ENCODE measurements around the gene ANK3. TPM values are rescaled to one million over a fixed set of nuclear protein-coding genes. Genes with fewer than 3 reads are reported as not detected.

The ANK3 gene
- total and polyA plus RNA-seq, 2 experiments from 2014 or later = 46.5 to 85.2 TPM

DNA sequence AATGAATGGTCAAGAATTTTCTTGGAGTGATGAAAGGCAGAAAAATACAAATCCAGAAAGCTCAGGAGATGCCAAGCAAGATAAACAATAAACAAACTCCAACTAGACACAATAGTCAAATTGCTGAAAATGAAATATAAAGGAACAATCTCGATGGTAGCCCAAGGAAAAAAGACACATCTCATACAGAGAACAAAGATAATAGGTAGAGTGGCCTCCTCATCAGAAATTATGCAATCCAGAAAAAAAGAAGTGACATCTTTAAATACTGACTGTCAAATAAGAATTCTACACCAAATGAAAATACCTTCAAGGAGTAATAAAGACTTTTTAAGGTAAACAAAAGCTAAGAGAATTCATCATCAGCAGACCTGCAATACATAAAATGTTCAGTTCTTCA, 150.4 kb downstream of the ANK3 start:
- Histone ChIP-seq H3K4me1 (ENCODE audit: insufficient read depth) (no peaks in the 10 kb centered on the region; the same call in 1 of the 2 replicates), H4K20me1 (replicated peaks; ENCODE audit: insufficient read depth) (no peaks in the 10 kb centered on the region), H3K27ac (ENCODE audit: low read depth) (0 out of 2 replicates have a peak overlapping the region, but pooled peaks have one; percentile 63), H2AFZ (no peak overlapping the region), H3K9me2 (ENCODE audit: insufficient read depth) (0 out of 2 replicates have a peak, but pooled peaks cover 2% of the 10 kb centered on the region), H3F3A (replicated peaks; ENCODE audit: low read depth) (no peaks in the 10 kb centered on the region; the same call in 1 of the 2 replicates), H3K79me2 (replicated peaks; ENCODE audit: insufficient read depth) (no peaks in the 10 kb centered on the region), H3K36me3 (ENCODE audit: insufficient read depth) (no peaks in the 10 kb centered on the region), H3K4me2 (no peak overlapping the region), H3K27me3 (ENCODE audit: insufficient read depth) (no peaks in the 10 kb centered on the region), H3K4me3 (no peak overlapping the region)
- TF ChIP-seq POLR2AphosphoS5 (IDR thresholded peaks at IDR 0.05; ENCODE audit: low read depth) = no peak
- TF ChIP-seq EZH2 (IDR thresholded peaks at IDR 0.05; ENCODE audit: low read depth, unreplicated experiment) = no peak
- TF ChIP-seq ZNF114 (CRISPR knock-in tag; IDR thresholded peaks at IDR 0.05) = no peak
- no peak for TF ChIP-seq STAT1 (IDR thresholded peaks at IDR 0.05; ENCODE audit: unreplicated experiment)
- TF ChIP-seq EZH2phosphoT487 (IDR thresholded peaks at IDR 0.05; ENCODE audit: unreplicated experiment) = no peak
- TF ChIP-seq, protein P1, sequence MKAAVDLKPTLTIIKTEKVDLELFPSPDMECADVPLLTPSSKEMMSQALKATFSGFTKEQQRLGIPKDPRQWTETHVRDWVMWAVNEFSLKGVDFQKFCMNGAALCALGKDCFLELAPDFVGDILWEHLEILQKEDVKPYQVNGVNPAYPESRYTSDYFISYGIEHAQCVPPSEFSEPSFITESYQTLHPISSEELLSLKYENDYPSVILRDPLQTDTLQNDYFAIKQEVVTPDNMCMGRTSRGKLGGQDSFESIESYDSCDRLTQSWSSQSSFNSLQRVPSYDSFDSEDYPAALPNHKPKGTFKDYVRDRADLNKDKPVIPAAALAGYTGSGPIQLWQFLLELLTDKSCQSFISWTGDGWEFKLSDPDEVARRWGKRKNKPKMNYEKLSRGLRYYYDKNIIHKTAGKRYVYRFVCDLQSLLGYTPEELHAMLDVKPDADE (IDR thresholded peaks at IDR 0.05) = no peak
- TF ChIP-seq, protein P2, sequence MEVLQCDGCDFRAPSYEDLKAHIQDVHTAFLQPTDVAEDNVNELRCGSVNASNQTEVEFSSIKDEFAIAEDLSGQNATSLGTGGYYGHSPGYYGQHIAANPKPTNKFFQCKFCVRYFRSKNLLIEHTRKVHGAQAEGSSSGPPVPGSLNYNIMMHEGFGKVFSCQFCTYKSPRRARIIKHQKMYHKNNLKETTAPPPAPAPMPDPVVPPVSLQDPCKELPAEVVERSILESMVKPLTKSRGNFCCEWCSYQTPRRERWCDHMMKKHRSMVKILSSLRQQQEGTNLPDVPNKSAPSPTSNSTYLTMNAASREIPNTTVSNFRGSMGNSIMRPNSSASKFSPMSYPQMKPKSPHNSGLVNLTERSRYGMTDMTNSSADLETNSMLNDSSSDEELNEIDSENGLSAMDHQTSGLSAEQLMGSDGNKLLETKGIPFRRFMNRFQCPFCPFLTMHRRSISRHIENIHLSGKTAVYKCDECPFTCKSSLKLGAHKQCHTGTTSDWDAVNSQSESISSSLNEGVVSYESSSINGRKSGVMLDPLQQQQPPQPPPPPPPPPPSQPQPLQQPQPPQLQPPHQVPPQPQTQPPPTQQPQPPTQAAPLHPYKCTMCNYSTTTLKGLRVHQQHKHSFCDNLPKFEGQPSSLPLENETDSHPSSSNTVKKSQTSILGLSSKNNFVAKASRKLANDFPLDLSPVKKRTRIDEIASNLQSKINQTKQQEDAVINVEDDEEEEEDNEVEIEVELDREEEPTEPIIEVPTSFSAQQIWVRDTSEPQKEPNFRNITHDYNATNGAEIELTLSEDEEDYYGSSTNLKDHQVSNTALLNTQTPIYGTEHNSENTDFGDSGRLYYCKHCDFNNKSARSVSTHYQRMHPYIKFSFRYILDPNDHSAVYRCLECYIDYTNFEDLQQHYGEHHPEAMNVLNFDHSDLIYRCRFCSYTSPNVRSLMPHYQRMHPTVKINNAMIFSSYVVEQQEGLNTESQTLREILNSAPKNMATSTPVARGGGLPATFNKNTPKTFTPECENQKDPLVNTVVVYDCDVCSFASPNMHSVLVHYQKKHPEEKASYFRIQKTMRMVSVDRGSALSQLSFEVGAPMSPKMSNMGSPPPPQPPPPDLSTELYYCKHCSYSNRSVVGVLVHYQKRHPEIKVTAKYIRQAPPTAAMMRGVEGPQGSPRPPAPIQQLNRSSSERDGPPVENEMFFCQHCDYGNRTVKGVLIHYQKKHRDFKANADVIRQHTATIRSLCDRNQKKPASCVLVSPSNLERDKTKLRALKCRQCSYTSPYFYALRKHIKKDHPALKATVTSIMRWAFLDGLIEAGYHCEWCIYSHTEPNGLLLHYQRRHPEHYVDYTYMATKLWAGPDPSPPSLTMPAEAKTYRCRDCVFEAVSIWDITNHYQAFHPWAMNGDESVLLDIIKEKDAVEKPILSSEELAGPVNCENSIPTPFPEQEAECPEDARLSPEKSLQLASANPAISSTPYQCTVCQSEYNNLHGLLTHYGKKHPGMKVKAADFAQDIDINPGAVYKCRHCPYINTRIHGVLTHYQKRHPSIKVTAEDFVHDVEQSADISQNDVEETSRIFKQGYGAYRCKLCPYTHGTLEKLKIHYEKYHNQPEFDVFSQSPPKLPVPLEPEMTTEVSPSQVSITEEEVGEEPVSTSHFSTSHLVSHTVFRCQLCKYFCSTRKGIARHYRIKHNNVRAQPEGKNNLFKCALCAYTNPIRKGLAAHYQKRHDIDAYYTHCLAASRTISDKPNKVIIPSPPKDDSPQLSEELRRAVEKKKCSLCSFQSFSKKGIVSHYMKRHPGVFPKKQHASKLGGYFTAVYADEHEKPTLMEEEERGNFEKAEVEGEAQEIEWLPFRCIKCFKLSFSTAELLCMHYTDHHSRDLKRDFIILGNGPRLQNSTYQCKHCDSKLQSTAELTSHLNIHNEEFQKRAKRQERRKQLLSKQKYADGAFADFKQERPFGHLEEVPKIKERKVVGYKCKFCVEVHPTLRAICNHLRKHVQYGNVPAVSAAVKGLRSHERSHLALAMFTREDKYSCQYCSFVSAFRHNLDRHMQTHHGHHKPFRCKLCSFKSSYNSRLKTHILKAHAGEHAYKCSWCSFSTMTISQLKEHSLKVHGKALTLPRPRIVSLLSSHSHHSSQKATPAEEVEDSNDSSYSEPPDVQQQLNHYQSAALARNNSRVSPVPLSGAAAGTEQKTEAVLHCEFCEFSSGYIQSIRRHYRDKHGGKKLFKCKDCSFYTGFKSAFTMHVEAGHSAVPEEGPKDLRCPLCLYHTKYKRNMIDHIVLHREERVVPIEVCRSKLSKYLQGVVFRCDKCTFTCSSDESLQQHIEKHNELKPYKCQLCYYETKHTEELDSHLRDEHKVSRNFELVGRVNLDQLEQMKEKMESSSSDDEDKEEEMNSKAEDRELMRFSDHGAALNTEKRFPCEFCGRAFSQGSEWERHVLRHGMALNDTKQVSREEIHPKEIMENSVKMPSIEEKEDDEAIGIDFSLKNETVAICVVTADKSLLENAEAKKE (CRISPR knock-in tag; IDR thresholded peaks at IDR 0.05) = no peak
- TF ChIP-seq, protein P3, sequence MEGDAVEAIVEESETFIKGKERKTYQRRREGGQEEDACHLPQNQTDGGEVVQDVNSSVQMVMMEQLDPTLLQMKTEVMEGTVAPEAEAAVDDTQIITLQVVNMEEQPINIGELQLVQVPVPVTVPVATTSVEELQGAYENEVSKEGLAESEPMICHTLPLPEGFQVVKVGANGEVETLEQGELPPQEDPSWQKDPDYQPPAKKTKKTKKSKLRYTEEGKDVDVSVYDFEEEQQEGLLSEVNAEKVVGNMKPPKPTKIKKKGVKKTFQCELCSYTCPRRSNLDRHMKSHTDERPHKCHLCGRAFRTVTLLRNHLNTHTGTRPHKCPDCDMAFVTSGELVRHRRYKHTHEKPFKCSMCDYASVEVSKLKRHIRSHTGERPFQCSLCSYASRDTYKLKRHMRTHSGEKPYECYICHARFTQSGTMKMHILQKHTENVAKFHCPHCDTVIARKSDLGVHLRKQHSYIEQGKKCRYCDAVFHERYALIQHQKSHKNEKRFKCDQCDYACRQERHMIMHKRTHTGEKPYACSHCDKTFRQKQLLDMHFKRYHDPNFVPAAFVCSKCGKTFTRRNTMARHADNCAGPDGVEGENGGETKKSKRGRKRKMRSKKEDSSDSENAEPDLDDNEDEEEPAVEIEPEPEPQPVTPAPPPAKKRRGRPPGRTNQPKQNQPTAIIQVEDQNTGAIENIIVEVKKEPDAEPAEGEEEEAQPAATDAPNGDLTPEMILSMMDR (conservative IDR thresholded peaks at IDR 0.05; ENCODE audit: low read depth in 2 of 2) = no peak
- TF ChIP-seq CREB1 (CRISPR knock-in tag; IDR thresholded peaks at IDR 0.05; ENCODE audit: low read depth) = no peak
- TF ChIP-seq, protein P4, sequence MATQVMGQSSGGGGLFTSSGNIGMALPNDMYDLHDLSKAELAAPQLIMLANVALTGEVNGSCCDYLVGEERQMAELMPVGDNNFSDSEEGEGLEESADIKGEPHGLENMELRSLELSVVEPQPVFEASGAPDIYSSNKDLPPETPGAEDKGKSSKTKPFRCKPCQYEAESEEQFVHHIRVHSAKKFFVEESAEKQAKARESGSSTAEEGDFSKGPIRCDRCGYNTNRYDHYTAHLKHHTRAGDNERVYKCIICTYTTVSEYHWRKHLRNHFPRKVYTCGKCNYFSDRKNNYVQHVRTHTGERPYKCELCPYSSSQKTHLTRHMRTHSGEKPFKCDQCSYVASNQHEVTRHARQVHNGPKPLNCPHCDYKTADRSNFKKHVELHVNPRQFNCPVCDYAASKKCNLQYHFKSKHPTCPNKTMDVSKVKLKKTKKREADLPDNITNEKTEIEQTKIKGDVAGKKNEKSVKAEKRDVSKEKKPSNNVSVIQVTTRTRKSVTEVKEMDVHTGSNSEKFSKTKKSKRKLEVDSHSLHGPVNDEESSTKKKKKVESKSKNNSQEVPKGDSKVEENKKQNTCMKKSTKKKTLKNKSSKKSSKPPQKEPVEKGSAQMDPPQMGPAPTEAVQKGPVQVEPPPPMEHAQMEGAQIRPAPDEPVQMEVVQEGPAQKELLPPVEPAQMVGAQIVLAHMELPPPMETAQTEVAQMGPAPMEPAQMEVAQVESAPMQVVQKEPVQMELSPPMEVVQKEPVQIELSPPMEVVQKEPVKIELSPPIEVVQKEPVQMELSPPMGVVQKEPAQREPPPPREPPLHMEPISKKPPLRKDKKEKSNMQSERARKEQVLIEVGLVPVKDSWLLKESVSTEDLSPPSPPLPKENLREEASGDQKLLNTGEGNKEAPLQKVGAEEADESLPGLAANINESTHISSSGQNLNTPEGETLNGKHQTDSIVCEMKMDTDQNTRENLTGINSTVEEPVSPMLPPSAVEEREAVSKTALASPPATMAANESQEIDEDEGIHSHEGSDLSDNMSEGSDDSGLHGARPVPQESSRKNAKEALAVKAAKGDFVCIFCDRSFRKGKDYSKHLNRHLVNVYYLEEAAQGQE (IDR thresholded peaks at IDR 0.05; ENCODE audit: unreplicated experiment) = no peak
- no peak for TF ChIP-seq ZNF331 (CRISPR knock-in tag; IDR thresholded peaks at IDR 0.05; ENCODE audit: low read depth)
- TF ChIP-seq NANOG (IDR thresholded peaks at IDR 0.05; ENCODE audit: borderline replicate concordance) = no peak
- TF ChIP-seq JUNB (IDR thresholded peaks at IDR 0.05; ENCODE audit: unreplicated experiment) = no peak
- Mint-ChIP-seq H3K36me3 (ENCODE audit: low read depth) (no peaks in the 10 kb centered on the region), H3K4me3 (no peak overlapping the region), H3K9me3 (no peaks in the 10 kb centered on the region), H3K27me3 (ENCODE audit: insufficient read depth, low read depth, poor library complexity) (no peaks in the 10 kb centered on the region), H3K27ac (no peak overlapping the region), H3K4me1 (peaks cover 7% of the 10 kb centered on the region)
- no peak for DNase-seq (ENCODE audit: low spot score)
- ATAC-seq = no peak

All from GM23338 (cell line).